ENCODE results near the gene RABEP1.
A peak's percentile ranks its signal among the peaks of the same experiment; 100 is the strongest.

The RABEP1 gene

DNA sequence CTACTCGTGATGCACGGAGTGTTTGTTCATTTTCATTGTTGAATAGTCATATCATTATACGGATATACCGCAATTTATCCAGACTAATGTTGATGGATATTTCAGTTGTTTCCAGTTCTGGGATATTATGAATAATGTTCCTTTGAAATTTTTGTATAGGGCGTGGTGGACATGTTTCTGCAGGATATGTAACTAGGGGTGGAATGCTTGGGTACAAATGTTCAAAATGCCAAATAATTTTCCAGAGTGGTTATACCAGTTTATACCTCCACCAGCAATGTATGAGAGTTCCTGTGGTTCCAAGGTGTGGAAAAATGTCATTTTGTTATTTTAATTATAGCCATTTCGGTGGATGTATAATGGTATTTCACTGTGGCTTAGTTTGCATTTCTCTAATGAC lies 83.7 kb downstream of the RABEP1 start:
- DNase-seq = no peak

DNA sequence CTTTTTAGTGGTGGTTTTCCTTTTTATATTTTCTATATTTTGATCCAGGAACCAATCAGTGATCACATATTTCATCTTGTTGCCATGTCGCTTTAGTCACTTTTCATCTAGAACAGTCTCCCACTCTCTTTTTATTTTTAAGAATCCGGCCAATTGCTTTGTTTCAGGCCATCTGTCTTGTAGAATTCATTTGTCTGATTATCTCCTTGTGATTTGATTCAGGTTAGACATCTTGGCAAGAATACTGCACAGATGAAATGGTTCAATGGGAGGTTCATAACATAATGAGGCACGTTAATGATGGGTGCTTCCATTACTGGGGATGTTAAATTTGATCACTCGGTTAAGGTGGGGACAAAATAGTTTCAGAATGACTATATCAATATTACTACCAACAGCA lies 88.3 kb downstream of the RABEP1 start:
- DNase-seq = no peak

DNA sequence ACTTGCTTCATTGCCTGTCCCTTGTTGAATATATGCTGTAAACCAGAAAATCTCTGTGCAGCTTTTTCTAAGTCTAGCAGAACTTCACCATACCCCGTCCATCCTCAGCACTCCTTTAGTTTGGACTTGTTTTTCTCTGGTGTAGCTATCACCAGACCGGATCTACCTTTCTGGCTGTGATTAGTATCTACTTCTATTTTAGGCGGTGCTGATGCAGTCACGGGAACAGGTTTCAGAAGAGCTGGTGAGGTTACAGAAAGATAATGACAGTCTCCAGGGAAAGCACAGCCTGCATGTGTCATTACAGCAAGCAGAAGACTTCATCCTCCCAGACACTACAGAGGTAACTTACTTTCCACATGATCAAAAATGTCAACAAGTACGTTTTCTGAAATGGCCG lies 91.0 kb downstream of the RABEP1 start:
- DNase-seq = peak in 1 of 2 experiments; percentile 10

DNA sequence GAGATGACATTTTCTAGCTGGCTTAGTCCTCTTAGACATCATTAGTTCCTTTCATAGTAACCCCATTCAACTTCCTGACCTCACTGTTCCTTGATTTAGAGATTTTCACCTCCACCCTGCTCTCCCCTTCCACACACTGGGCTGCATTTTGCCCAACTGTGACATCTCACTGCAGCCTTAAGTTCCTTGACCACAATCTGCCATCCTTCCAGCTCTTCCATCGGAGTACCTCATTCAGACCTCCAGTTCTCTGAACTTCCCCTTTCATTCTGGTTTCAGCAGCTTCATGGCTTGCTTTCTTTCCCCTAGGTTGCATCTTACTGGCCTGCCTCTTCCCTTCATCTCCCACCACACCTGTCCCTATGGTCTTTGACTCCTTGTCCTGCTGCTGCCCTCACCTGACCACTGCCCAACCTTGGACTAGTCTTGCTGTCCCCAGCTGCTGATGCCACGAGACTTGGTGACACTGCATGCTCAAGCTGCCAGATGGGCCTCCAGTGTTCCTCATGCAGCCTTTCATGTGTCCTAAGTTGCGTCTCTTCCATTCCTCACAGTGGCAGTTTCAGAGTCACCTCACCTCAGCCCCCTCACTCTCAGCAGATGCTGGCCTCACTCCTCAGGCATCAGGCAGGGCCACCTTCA lies 96.6 kb downstream of the RABEP1 start:
- DNase-seq = no peak

DNA sequence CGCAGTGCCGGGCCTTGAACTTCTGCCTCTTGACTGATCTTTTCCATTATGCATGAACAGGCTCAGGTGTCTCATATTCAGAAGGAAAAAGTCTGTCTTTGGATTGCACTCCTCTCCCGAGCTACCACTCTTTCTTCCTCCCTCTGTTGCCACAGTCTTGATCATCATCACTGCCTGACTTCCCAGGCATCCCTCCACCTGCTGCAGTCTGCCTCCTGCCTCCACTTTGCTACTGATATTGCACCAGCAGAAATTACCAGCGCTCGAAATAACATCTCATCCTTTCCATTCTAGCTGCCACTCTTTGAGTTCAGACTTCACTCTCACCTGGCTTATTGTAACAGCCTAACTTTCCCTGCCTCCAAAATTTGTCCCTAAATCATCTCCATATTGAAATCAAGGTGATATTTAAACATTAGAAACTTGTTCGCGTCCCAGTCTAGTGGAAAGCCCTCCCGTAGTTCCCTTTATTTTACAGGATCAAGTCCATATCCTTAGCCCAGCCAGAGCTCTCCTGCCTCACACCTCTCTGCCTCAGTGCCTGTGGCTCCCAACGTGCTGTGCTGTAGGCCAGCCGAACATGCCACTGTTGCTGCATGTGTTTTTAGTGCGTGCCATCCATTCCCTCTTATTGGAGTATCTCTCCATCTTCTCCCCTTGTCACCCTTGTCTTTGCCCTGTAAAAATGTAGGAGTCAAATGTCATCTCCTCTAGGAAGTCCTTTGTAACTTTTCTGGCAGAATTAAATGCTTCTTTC lies 97.4 kb downstream of the RABEP1 start:
- no peak for DNase-seq

DNA sequence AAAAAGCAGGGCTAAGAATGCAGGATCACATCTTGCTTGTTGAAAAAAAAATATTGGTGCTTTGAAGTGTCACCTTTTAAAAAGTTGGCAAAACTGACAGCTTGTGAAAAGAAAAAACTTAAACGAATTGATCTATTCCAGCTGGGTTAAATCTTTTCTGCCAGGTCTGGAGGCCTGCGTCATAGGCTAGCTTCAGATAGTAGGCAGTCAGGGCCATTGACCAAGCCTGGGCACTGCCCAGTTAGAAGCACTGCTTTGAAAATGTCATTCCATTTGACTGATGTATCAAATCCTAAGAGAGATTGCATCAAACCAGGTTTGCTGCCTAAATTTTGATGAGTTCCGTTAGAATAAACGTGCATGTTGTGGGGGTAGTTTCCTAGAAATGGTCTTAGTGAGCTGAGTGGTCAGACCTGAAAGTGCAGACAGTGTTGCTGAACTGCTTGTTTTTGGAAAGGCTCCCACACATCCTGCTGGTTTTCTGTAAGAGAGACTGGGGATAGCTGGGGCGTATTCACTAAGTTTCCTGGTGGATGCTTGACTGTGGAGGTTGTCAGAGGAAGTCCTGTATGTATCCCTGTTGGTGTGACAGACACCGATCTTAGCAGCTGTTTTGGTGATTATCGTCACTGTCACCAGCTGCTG lies 98.5 kb downstream of the RABEP1 start:
- DNase-seq = no peak

DNA sequence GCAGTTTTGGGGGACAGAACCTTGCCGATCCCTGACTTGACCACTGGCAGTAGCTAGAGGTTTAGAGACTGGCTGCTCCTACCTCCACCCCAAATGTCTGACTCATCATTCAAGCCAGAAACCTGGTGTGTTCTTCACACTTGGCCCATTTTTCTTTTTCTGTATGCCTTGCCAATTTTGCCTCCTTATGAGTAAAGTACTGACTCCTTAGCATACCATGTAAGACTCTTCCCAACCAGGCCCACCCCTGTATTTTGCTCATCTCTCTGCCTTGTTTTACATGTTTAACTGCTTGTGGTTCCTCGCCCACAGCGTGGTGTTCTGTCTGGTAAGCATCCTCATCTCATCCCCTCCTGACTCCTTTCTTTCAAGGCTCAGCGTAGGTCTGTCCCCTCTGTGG lies 99.5 kb downstream of the RABEP1 start:
- DNase-seq = no peak

DNA sequence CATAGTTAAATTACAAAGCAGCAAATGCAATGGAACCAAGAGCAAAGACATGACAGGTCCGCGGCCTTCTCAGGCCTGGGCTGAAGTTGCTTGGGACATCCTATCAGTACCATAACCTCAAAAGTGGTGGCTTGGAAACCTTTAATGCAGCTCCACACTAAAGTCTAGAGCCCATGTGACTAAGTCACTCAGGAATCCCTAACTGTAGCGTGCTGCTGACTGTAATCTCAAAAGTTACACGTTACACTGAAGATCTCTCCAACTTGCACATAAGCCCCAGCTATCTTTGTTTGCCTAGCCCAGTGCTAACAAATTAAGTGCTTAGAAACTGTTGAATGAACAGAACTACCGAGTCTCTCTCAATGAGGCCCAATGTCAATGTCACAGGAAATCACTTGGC lies 109.6 kb downstream of the RABEP1 start:
- no peak for DNase-seq

DNA sequence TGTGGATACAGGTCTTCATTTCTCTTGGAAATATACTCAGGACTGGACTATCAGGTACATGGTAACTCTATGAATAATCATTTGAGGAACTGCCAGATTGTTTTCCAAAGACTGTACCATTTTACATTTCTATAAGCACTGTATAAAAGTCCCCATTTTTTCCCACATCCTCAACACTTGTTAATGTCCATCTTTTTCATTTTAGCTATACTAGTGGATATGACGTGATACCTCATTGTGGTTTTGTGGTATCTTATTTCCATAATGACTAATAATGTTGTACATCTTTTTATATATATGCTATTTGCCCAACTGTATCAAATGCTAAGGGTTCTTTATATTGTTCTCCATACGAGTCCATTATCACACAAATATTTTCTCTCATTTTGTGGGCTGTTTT lies 114.5 kb downstream of the RABEP1 start:
- no peak for DNase-seq

DNA sequence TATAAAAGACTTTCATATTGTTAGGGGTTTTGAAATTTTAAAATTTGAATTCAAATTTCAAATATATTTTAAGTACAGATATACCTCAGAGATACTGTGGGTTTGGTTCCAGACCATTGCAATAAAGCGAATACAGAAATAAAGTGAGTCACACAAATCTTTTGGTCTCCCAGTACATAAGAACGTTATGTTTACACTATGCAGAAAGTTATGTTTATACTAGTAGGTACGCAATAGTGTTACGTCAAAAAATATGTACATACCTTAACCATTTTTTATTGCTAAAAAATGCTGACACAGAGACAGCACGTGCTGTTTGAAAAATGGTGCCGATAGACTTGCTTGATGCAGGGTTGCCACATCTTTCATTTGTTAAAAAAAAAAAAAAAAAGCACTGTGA lies 117.7 kb downstream of the RABEP1 start:
- no peak for DNase-seq

DNA sequence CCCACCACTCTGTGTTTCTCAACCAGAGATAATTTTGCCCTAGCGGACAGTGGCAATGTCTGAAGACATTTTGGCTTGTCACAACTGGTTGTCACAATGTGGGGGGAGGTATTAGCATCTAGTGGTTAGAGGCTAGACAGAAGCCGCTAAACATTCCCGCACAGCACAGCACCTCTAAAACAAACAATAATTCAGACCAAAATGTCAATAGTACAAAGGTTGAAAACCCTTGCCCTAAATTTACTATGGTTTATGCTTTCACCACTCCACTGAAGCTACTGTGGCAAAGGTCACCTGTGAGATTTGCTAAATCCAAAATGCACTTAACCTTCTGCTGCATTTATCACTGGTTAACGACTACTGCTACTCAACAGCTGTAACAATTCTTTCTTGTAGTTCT lies 123.3 kb downstream of the RABEP1 start:
- DNase-seq = no peak

DNA sequence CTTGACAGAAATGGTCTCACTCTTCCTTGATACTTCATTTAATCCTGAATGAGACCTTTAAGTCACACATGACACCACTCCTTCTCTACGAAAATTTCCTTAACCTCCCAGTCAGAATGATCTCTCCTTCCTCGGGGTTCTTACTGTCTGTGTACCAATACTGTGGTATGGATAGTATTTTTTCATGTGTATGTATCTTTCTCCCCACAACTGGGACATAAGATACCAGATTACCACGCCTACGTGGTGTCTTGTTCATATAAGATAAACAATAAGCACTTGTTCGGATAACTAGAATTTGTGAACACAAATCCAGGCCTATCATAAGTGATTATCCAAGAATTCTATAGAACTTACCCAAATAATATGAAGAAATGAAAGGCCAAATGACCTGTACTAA lies 126.1 kb downstream of the RABEP1 start:
- no peak for DNase-seq

DNA sequence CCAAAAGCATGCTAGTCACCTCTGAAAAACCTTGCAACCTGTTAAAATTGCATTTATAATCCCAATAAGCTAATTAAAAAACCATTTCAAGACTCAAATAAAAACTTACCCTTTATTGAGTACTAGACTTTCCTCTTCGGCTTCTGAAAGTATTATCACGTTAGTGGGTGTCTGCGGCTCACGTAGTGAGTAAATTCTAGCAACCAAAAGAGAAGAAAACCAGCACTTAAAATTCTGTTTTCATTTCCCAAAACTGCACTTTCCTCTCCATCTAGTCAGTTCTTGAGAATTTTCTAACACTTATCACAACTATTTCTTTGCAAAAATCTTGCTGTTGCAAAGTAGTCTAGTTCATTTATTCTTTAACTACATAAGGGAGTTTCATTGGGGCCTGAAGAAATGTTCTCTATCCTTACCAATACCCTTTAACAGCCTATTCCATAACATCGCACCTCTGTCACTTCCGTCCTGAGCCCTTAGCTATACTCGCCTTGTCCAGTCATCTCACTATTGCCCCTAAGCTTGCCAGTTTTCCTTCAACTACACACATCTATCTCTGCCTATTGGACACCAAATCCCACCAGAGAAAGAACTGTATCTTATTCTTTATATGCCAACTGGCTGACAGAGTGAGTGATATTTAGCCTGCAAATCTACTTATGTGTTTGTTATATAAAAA lies 128.6 kb downstream of the RABEP1 start:
- no peak for DNase-seq

DNA sequence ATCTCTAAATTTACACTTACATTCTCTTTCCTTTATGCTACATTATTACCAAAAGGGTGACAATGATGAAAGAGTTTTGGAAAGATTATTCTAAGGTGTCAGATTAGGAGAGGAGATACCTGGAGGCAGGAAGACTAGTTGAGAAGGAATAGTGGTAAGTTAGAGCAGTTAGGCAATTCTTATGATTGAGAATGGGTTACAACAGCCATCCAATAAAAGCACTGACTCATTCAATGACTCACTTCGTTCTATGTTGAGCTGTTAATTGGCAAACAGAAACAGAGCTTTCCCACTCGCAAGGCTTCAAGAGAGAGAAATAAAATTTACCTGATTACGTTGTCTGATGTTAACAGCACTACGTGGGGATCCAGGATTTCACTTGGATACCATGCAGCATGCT lies 131.6 kb downstream of the RABEP1 start:
- no peak for DNase-seq

DNA sequence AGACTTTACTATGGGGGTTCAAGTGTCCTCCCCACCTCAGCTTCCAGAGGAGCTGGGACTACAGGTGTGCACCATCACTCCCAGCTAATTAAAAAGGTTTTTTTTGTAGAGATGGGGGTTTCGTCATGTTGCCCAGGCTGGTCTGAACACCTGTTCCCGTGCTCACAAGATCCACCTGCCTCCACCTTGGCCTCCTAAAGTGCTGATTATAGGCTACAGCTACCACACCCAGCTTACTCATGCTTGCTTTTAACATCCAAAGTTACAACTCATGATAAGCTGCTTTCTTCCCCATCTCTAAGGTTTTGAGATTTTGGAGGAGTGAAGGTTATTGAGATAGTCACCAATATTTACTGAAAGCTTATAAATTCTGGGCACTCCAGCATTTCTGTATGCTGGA lies 134.8 kb downstream of the RABEP1 start:
- DNase-seq = no peak

DNA sequence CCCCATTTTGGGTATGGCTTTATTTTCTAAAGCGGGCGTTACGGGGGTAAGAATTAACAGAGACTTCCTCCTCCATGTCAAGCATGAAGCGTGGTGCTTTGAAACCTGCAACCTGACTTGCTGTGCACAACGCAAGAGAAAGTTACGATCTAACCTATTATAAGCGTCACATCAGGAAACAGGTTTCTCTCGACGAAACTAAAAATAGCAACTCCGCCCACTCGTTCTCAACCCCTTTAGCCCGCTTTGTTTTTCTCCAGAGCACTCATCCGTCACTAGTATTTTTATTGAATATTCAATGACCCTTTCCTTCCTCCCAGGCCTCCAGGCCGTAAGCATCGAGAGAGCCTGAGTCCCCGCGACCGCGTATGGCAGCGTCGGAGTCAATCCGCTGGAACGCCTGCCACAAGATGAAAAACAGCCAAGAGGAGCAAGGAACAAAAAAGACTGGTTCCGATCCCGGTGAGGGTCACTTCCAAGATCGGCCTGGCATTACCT lies 136.8 kb downstream of the RABEP1 start:
- DNase-seq = no peak

DNA sequence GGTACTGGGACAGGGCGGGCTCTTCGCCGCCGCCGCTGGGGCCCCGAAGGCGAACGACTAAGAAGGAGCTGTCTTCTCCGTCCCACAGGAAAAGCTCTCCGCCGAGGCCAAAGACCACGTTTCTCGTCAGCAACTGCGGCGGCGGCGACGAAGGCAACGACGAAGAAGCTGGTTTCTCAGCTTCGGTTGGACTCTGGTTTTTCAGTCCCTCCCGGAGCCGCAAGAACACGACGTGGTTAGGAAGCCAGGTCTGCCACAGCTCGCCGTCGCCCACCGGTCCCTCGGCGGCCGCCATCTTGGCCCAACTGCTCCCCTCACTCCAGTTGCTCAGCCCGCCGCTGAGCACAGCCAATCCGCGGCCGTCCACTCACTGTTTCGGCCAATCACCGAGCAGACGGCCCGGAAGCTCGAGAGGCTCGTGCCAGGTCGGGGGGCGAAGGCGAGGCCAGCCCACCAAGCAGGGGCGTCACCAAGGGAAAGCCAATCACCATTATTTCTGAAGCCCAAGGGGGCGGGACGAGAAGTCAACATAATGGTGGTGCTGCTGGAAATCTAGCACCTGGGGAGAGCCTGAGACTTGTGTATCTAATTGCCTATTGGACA lies 137.4 kb downstream of the RABEP1 start, which contains the start of gene NUP88:
Gene NUP88 (minus strand): TSS at position 307 of the 603 bp plus-strand sequence. CDS start 12 bp downstream, at position 295.
- peak; percentile 87 to 96 for DNase-seq

DNA sequence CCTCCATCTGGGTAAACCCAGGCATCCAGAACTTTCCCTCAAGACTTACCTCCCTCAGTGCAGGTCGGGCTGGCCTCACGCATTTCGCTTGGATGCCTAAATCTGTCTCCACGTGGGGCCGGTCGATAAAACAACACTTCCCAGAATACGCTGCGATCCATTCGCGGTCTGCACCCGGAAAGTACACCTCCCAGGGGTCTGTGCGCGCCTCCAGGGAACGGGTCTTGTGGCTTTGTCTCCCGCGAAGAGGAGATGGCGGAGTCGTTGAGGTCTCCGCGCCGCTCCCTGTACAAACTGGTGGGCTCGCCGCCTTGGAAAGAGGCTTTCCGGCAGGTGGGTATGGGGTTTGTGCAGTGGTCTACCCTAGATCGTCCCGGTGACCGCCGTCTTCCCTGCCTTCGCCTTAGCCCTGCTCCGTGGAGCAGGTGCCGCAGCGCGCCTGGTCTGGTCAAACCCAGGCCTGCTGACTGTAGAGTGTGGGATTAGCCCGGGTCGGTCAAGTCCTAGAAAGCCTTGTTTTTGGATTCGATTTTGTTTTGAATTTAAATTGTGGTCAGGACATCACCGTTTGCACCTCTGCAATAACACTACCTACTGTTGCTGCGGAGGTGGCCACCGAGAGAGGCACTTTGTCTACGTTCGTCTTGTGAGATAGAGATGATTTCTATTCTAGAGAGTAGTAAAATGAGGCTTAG lies 138.0 kb downstream of the RABEP1 start, which contains the start of gene RPAIN:
Gene RPAIN (plus strand): TSS at position 224 of the 695 bp plus-strand sequence. CDS start 29 bp downstream, at position 253.
- peak; percentile 79 to 96 for DNase-seq

DNA sequence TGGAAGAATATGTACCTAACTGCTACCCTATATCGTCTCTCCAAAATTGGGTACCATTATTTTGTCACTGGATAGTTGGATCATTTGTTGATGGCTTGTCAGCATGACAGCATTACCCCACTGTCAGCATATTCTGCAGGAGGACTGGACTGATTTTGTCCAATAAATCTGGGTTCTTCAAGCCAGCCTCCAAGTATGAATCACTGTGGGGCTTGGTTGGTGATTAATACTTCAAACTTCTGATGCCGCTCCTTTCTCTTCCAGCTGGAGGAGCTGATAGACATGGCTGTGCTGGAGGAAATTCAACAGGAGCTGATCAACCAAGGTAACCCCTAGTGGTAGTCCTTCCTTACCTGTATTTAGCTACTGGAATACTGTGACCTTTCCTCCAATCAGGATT lies 140.4 kb downstream of the RABEP1 start:
- no peak for DNase-seq

DNA sequence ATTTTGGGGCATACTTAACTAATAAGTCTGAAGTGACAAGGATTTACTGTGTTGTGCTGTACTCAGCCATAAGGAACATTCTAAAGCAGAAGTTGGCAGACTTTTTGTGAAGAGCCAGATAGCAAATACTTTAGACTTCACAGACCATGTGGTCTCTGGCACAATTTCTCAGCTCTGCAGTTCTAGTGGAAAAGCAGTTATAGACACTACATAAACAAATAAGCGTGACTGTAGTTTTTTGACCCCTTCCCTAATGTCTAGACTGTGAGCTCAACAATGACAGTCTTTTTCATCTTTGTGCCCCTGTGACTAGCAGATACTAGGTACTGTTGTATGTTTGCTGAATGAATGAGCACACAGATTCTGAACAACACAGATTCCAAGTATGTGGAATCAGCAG lies 142.8 kb downstream of the RABEP1 start:
- DNase-seq = no peak

DNA sequence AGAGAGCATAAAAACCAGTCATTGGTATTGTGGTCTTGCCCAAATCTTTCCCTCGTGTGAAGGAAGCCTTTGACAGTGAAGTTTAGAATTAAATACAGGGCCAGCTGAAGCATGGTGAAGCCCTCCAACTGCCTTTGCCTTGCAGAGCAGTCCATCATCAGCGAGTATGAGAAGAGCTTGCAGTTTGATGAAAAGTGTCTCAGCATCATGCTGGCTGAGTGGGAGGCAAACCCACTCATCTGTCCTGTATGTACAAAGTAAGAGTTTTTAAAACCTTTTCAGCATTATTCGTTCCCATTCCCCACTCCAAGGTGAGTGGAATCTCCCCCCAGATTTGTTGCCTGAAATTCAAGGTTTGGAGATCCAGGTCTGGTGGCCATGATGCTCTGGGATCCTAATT lies 143.7 kb downstream of the RABEP1 start:
- DNase-seq = no peak

Data from NCI-H187 (cell line).